ENCODE data around the gene AK5.

The AK5 gene

DNA sequence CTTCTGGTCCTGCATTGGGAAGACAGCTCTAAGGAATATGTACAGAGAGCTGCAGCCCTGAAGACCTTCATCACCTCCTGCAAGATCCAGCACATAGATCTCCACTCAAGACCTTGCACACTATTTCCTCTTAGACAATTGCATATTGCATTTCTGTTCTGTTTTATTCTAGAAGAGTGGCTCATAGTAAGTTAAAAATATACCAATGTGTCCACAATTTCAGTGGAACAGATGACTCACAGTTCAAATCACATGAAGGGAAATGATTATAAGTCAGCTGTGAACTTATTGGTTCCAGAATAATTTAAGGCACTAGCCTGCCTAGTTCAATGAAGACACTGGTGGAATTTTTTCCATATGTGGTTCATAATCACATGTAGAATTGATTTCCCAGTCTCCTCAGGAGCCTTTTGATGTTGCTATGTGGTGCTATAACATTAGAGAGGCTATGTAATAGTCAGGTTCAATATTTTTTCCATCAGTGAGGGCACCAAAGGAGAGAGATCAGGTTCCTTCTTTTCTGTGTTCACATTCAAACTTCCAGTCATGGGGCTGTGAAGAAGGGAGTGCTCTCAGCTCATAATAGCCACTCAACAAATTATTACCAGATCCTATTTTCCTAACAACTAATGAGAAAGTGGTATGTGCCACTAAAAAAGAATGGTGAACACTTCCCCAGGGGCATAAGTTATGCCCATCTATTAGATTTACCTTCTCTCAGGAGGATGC is 9.8 kb upstream of the AK5 start:
- no peak for DNase-seq (ENCODE audit: low spot score)
- in situ Hi-C loops (cut with MboI; ENCODE audit: low pct_unique_long_range_greater_than_20kb, low sequenced_read_pairs, unreplicated experiment), result no loop called here
- TF ChIP-seq, protein P1, sequence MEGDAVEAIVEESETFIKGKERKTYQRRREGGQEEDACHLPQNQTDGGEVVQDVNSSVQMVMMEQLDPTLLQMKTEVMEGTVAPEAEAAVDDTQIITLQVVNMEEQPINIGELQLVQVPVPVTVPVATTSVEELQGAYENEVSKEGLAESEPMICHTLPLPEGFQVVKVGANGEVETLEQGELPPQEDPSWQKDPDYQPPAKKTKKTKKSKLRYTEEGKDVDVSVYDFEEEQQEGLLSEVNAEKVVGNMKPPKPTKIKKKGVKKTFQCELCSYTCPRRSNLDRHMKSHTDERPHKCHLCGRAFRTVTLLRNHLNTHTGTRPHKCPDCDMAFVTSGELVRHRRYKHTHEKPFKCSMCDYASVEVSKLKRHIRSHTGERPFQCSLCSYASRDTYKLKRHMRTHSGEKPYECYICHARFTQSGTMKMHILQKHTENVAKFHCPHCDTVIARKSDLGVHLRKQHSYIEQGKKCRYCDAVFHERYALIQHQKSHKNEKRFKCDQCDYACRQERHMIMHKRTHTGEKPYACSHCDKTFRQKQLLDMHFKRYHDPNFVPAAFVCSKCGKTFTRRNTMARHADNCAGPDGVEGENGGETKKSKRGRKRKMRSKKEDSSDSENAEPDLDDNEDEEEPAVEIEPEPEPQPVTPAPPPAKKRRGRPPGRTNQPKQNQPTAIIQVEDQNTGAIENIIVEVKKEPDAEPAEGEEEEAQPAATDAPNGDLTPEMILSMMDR (IDR thresholded peaks at IDR 0.05; ENCODE audit: extremely low read depth, insufficient read depth, missing control alignments), result no peak

DNA sequence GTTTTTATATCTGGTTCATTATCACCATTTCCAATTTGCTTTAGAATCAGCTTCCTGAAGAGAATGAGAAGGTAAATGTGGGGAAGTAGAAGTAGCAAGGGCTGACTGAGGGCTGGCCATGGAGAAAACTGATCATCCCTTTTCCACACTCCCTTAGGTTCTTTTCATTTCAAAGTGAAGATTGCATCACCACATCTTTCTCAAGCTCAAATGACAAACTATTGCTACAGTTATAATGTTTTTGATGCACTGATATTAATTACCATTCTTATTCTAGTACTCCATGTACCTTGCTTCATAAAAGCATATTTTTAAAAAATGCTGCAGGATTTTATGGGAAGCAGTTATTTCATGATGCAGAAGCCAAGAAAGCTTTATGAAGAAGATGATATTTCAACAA is 7.9 kb upstream of the AK5 start:
- in situ Hi-C loops (cut with MboI; ENCODE audit: low pct_unique_long_range_greater_than_20kb, low sequenced_read_pairs, unreplicated experiment), result no loop called here
- TF ChIP-seq, protein P1 (IDR thresholded peaks at IDR 0.05; ENCODE audit: extremely low read depth, insufficient read depth, missing control alignments), result no peak
- DNase-seq (ENCODE audit: low spot score), result no peak

DNA sequence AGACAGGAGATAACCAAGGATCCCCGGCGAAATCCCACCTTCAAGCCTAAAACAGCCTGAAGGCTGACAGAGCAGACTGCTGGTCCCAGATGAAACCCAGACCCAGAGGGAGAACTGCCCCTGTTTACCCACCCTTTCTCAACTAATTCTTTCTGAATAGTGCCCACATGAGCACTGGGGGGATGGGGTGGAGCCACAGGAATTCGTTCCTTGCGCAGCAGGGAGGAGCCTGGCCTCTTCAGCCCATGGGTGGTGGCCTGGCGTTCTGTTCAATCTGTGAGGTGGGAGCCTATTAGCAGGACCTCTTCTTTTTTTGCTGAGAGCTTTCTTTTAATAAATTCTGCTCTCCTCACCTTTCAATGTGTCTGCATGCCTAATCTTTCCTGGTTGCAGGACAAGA is 6.6 kb upstream of the AK5 start:
- in situ Hi-C loops (cut with MboI; ENCODE audit: low pct_unique_long_range_greater_than_20kb, low sequenced_read_pairs, unreplicated experiment), result no loop called here
- TF ChIP-seq, protein P1 (IDR thresholded peaks at IDR 0.05; ENCODE audit: extremely low read depth, insufficient read depth, missing control alignments), result no peak
- DNase-seq (ENCODE audit: low spot score), result no peak

DNA sequence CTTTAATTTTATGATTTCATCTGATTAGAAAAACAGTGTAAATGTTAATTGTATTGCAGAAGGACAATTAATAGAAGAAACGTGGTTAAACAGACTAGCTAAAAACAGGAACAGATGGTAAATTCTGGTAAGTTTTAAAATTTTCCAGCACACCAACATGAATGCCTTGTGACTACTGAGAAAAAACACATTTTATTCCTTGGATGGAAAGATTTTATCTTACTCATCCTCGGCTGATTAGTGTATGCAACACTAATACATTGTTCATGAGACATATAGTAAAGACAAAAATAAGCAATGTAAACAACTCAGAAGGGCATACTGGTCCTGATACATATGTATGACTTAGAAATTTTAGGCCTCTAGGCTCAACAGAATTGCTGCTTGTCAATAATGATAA is 4.9 kb upstream of the AK5 start:
- TF ChIP-seq, protein P1 (IDR thresholded peaks at IDR 0.05; ENCODE audit: extremely low read depth, insufficient read depth, missing control alignments), result no peak
- no peak for DNase-seq (ENCODE audit: low spot score)
- in situ Hi-C loops (cut with MboI; ENCODE audit: low pct_unique_long_range_greater_than_20kb, low sequenced_read_pairs, unreplicated experiment), result no loop called here

DNA sequence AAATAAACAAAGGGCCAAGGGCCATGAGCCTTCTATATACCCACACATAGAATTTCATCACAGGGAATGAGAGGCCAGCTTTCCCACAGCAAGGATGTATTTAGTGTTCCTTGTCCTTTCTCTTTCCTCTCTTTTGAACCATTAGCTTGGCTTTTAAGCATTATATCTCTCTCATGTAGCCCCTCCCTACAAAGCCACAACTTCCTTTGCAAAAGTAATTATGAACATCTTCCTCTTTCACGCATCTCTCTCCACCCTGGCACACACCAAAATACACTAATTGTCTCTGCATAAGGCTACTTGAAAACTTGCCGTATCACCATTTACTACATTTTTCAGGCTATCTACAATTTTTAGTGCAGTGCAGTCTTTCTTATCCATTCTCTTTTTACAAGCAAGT is 1.9 kb upstream of the AK5 start:
- TF ChIP-seq, protein P1 (IDR thresholded peaks at IDR 0.05; ENCODE audit: extremely low read depth, insufficient read depth, missing control alignments), result no peak
- in situ Hi-C loops (cut with MboI; ENCODE audit: low pct_unique_long_range_greater_than_20kb, low sequenced_read_pairs, unreplicated experiment), result no loop called here
- no peak for DNase-seq (ENCODE audit: low spot score)

DNA sequence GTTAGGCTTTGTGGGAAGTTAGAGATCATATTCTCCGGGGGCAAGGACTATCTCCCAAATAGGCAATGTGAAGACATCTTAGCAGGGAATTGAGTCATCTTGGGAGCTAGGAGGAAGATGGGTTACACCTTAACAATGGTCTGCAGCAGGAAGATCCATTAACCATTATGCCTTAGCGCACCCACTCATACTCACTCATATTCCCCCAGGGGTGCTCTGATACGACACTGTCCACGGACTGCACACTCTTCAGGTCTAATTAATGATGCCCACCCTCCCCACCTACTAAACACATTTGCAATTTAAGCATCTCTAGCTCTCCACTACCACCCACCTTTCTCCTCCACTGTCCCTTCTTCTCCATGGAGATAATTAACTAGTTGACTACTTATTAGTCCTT is 857 bp upstream of the AK5 start:
- in situ Hi-C loops (cut with MboI; ENCODE audit: low pct_unique_long_range_greater_than_20kb, low sequenced_read_pairs, unreplicated experiment), result no loop called here
- DNase-seq (ENCODE audit: low spot score), result no peak
- TF ChIP-seq, protein P1 (IDR thresholded peaks at IDR 0.05; ENCODE audit: extremely low read depth, insufficient read depth, missing control alignments), result no peak
